Prostate gland (tissue), 2 donors: ENCODE measurements around the gene R3HDM4.

ENCODE experiments used
- POLR2A ChIP-seq: fragments of 450-650 bp; IDR thresholded peaks from one replicate; pipeline ENCODE4 v1.6.1; 2016; ENCODE audit warnings: antibody characterized with exemption, mild to moderate bottlenecking
- POLR2AphosphoS5 ChIP-seq: sonication (generic); formaldehyde crosslinking; IDR thresholded peaks from one replicate; pipeline ENCODE4 v1.6.1; 2017; ENCODE audit warnings: antibody characterized with exemption
- TF ChIP-seq, protein P1 (sequence below), 4 experiments: fragments of 200-600 bp in 2 of 4; fragments of 450-650 bp in 2 of 4; sonication (generic) in 2 of 4; IDR thresholded peaks; 1 replicate in 3 of 4; 2 replicates in 1 of 4; pipeline ENCODE4 v1.5.1; 2016 to 2019; ENCODE audit warnings: antibody characterized with exemption in 4 of 4, mild to moderate bottlenecking in 2 of 4, moderate library complexity in 2 of 4

DNA sequence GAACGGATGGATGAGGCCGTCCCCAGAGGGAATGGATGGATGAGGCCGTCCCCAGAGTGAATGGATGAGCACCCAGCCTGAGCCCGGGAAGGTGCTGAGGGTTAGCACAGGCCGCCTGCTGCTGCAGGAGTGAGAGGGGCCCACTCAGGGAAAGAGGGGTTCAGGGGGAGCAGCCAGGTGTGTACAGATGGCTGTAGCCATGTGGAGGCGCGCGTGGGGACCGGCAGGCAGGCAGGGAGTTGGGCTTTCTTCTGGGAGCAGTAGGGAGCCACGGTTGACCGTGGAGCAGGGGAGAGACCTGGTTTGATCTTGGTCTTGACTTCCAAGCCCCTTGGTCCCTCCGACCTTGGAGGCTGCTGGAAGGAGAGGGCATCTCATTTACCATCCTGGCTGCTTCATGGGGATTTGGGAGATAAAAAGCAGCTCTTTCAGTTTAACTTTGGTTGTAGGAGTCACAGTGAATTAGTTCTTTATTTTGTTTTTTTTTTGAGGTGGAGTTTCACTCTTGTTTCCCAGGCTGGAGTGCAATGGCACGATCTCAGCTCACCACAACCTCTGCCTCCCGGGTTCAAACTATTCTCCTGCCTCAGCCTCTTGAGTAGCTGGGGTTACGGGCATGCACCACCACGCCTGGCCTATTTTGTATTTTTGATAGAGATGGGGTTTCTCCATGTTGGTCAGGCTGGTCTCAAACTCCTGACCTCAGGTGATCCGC, 37.5 kb upstream of the R3HDM4 start:
- TF ChIP-seq POLR2AphosphoS5 (no peak), POLR2A (no peak)
- TF ChIP-seq, protein P1, sequence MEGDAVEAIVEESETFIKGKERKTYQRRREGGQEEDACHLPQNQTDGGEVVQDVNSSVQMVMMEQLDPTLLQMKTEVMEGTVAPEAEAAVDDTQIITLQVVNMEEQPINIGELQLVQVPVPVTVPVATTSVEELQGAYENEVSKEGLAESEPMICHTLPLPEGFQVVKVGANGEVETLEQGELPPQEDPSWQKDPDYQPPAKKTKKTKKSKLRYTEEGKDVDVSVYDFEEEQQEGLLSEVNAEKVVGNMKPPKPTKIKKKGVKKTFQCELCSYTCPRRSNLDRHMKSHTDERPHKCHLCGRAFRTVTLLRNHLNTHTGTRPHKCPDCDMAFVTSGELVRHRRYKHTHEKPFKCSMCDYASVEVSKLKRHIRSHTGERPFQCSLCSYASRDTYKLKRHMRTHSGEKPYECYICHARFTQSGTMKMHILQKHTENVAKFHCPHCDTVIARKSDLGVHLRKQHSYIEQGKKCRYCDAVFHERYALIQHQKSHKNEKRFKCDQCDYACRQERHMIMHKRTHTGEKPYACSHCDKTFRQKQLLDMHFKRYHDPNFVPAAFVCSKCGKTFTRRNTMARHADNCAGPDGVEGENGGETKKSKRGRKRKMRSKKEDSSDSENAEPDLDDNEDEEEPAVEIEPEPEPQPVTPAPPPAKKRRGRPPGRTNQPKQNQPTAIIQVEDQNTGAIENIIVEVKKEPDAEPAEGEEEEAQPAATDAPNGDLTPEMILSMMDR (IDR thresholded peaks at IDR 0.05), result no peak
